SK-N-SH (cell line): Measurements from ENCODE around the gene USP25. TPM values are rescaled to one million over a fixed set of nuclear protein-coding genes. Genes with fewer than 3 reads are reported as not detected.

ENCODE experiments used
- CTCF ChIA-PET: fragments of 300-600, 350-600 bp; formaldehyde crosslinking; extraction: SDS; loops from one replicate; lab custom pipeline; 2021; lab: Yijun Ruan, JAX
- POLR2A ChIA-PET: fragments of 350-600 bp; sonication (Branson Sonifier 250); formaldehyde crosslinking; extraction: SDS; loops from one replicate; lab custom pipeline; 2020; ENCODE audit warnings: antibody characterized with exemption, inconsistent platforms; lab: Yijun Ruan, JAX
- DNase-seq: peaks from one replicate; pipeline ENCODE4 v3.0.0; 2012
- H2AFZ ChIP-seq: fragments of 200-600 bp; sonication (generic); 2 replicates; pipeline ENCODE4 v1.8.1; 2016; ENCODE audit warnings: antibody characterized with exemption, mild to moderate bottlenecking, low read depth
- H3F3A ChIP-seq: fragments of 200-600 bp; sonication (generic); replicated peaks from 2 replicates; pipeline ENCODE3; 2016; ENCODE audit warnings: antibody characterized with exemption, mild to moderate bottlenecking; ENCODE audit not compliant: insufficient read depth
- H3K27ac ChIP-seq, 2 experiments: fragments of 200-500 bp in 1 of 2; fragments of 200-600 bp in 1 of 2; sonication (Bioruptor generic) in 1 of 2; sonication (generic), shearing (Covaris generic) in 1 of 2; 2 replicates each; pipeline versions ENCODE4 v1.5.1 to v1.6.1; 2014 to 2016; ENCODE audit warnings: low read depth in 2 of 2, inconsistent platforms in 1 of 2, low read length in 1 of 2, mild to moderate bottlenecking in 1 of 2, mixed read lengths in 1 of 2
- H3K27me3 ChIP-seq: fragments of 200-600 bp; sonication (generic), shearing (Covaris generic); 2 replicates; pipeline ENCODE4 v1.6.1; 2016; ENCODE audit warnings: mixed run types; ENCODE audit not compliant: insufficient read depth
- H3K36me3 ChIP-seq, 2 experiments: fragments of 200-500 bp in 1 of 2; fragments of 200-600 bp in 1 of 2; sonication (Bioruptor generic) in 1 of 2; sonication (generic) in 1 of 2; replicated peaks in 1 of 2; 2 replicates each; pipeline versions ENCODE3 to v1.5.1; 2014 to 2016; ENCODE audit warnings: low read length in 1 of 2, mild to moderate bottlenecking in 1 of 2; ENCODE audit not compliant: insufficient read depth in 2 of 2, control insufficient read depth in 1 of 2
- H3K4me1 ChIP-seq, 2 experiments: fragments of 200-500 bp in 1 of 2; fragments of 200-600 bp in 1 of 2; sonication (Bioruptor generic) in 1 of 2; sonication (generic), shearing (Covaris generic) in 1 of 2; 2 replicates each; pipeline versions ENCODE4 v1.5.1 to v1.6.1; 2014 to 2016; ENCODE audit warnings: low read depth in 1 of 2, low read length in 1 of 2, mixed run types in 1 of 2; ENCODE audit not compliant: insufficient read depth in 2 of 2, control insufficient read depth in 1 of 2
- H3K4me2 ChIP-seq: fragments of 200-600 bp; sonication (generic), shearing (Covaris generic); 2 replicates; pipeline ENCODE4 v1.6.1; 2017; ENCODE audit warnings: mixed run types
- H3K4me3 ChIP-seq, 2 experiments: fragments of 200-500 bp in 1 of 2; fragments of 200-600 bp in 1 of 2; sonication (Bioruptor generic) in 1 of 2; sonication (generic), shearing (Covaris generic) in 1 of 2; 2 replicates each; pipeline versions ENCODE4 v1.5.1 to v1.8.1; 2014 to 2016; ENCODE audit warnings: low read depth in 2 of 2, inconsistent platforms in 1 of 2, low read length in 1 of 2, mild to moderate bottlenecking in 1 of 2, mixed read lengths in 1 of 2, moderate library complexity in 1 of 2
- H3K79me2 ChIP-seq: fragments of 200-600 bp; sonication (generic); 2 replicates; pipeline ENCODE4 v1.8.1; 2017; ENCODE audit warnings: mild to moderate bottlenecking; ENCODE audit not compliant: insufficient read depth
- H3K9ac ChIP-seq: fragments of 200-600 bp; sonication (generic); 2 replicates; pipeline ENCODE4 v1.6.1; 2017; ENCODE audit warnings: mixed run types
- H3K9me2 ChIP-seq: fragments of 200-600 bp; sonication (generic); 2 replicates; pipeline ENCODE4 v1.6.1; 2017; ENCODE audit warnings: mixed run types
- H3K9me3 ChIP-seq: fragments of 200-600 bp; sonication (generic); 2 replicates; pipeline ENCODE4 v1.6.1; 2017; ENCODE audit warnings: mixed run types, mild to moderate bottlenecking, moderate library complexity
- H4K20me1 ChIP-seq: fragments of 200-600 bp; sonication (generic); 2 replicates; pipeline ENCODE4 v1.6.1; 2017; ENCODE audit warnings: mild to moderate bottlenecking, mixed run types; ENCODE audit not compliant: insufficient read depth
- CTCF ChIP-seq: fragments of 200-600 bp; sonication (generic); IDR thresholded peaks from 2 replicates; pipeline ENCODE4 v1.6.1; 2017; ENCODE audit warnings: antibody characterized with exemption, mild to moderate bottlenecking, moderate library complexity
- EP300 ChIP-seq, 2 experiments: IDR thresholded peaks; 2 replicates each; pipeline versions ENCODE4 v1.4.0 to v1.6.1; 2012; ENCODE audit warnings: borderline replicate concordance in 1 of 2, low read depth in 1 of 2, low read length in 1 of 2
- FOSL2 ChIP-seq: IDR thresholded peaks from 2 replicates; pipeline ENCODE4 v1.4.0; 2012; ENCODE audit warnings: low read depth, mild to moderate bottlenecking, moderate library complexity, borderline replicate concordance
- FOXJ3 ChIP-seq: sonication (generic); formaldehyde crosslinking; IDR thresholded peaks from 2 replicates; pipeline ENCODE4 v1.5.1; 2020; ENCODE audit warnings: mild to moderate bottlenecking, missing genetic modification reagents
- FOXM1 ChIP-seq: IDR thresholded peaks from 2 replicates; pipeline ENCODE4 v1.4.0; 2012; ENCODE audit warnings: low read depth, mild to moderate bottlenecking
- IRF3 ChIP-seq: fragments of 150-350 bp; IDR thresholded peaks from 2 replicates; pipeline ENCODE4 v1.6.1; 2016; ENCODE audit warnings: mild to moderate bottlenecking, low read depth, low read length
- JUND ChIP-seq: IDR thresholded peaks from 2 replicates; pipeline ENCODE4 v1.4.0; 2012
- MAX ChIP-seq: IDR thresholded peaks from 2 replicates; pipeline ENCODE4 v1.4.0; 2012; ENCODE audit warnings: low read depth
- MEF2A ChIP-seq: IDR thresholded peaks from 2 replicates; pipeline ENCODE4 v1.4.0; 2012; ENCODE audit warnings: low read depth, borderline replicate concordance
- MXI1 ChIP-seq: IDR thresholded peaks from 2 replicates; pipeline ENCODE4 v1.6.1; 2012; ENCODE audit warnings: mild to moderate bottlenecking, low read depth, low read length, improper control_type of control experiment
- NFIC ChIP-seq: IDR thresholded peaks from 2 replicates; pipeline ENCODE4 v1.4.0; 2012; ENCODE audit warnings: borderline replicate concordance
- PBX3 ChIP-seq: IDR thresholded peaks from 2 replicates; pipeline ENCODE4; 2012
- POLR2AphosphoS5 ChIP-seq: IDR thresholded peaks from 2 replicates; pipeline ENCODE4 v1.6.1; 2012; ENCODE audit warnings: low read depth, low read length
- RAD21 ChIP-seq: IDR thresholded peaks from 2 replicates; pipeline ENCODE4 v1.6.1; 2012; ENCODE audit warnings: mild to moderate bottlenecking, low read length
- REST ChIP-seq: IDR thresholded peaks from 2 replicates; pipeline ENCODE4 v1.6.1; 2012; ENCODE audit warnings: mild to moderate bottlenecking, low read depth, low read length, moderate library complexity
- SIN3A ChIP-seq: IDR thresholded peaks from 2 replicates; pipeline ENCODE4 v1.6.1; 2012; ENCODE audit warnings: low read depth, mild to moderate bottlenecking, low read length, moderate library complexity, borderline replicate concordance
- SMC3 ChIP-seq: IDR thresholded peaks from 2 replicates; pipeline ENCODE4 v1.6.1; 2012; ENCODE audit warnings: low read depth, low read length, improper control_type of control experiment
- TEAD4 ChIP-seq: IDR thresholded peaks from 2 replicates; pipeline ENCODE4 v1.4.0; 2012; ENCODE audit warnings: mild to moderate bottlenecking, borderline replicate concordance; ENCODE audit not compliant: insufficient read depth
- YY1 ChIP-seq: IDR thresholded peaks from 2 replicates; pipeline ENCODE4 v1.4.0; 2012; ENCODE audit warnings: low read depth, mild to moderate bottlenecking
- ZBTB33 ChIP-seq: IDR thresholded peaks from 2 replicates; pipeline ENCODE4 v1.4.0; 2012; ENCODE audit warnings: low read depth, borderline replicate concordance
- WGBS: methylation state at CpG from one replicate; pipeline ENCODE4 v1.1.6; 2017; ENCODE audit warnings: low lambda C conversion rate; 5-methylcytosine and 5-hydroxymethylcytosine counted together
- polyA plus RNA-seq, 3 experiments: library from polyadenylated mRNA; depleted of rRNA; stranded (reverse); fragments of >200 nt; gene quantifications; 2 replicates each; pipeline ENCODE4 v1.2.3, GENCODE V29; 2012

The USP25 gene
- polyA plus RNA-seq, 1 of the 3 experiments (the other 2 are of a cell fraction) = 4.6 TPM

GRCh38 chr21:15850645-15851044 is 120.9 kb downstream of the USP25 start:
- no peak overlapping the region for H3K4me3 ChIP-seq
- H3K79me2 ChIP-seq = no peaks in the 10 kb centered on the region
- H3K4me1 ChIP-seq = peaks cover 0 to 21% of the 10 kb centered on the region in 2 experiments; a peak in 1 of 4 replicates
- no peak overlapping the region for H3K4me2 ChIP-seq
- ChIA-PET POLR2A (no interaction called here), CTCF (interaction anchor here (1.5 kb wide), 1 partner anchor 12 kb away, joined by 5 read pairs; no protein-coding TSS in a partner anchor)
- H3K9me3 ChIP-seq = no peaks in the 10 kb centered on the region
- no peak overlapping the region for H3K9ac ChIP-seq
- no peak for DNase-seq
- no peaks in the 10 kb centered on the region for H3K27me3 ChIP-seq
- no peaks in the 10 kb centered on the region for H3K9me2 ChIP-seq
- H3K36me3 ChIP-seq = peaks cover under 1 to 6% of the 10 kb centered on the region in 2 experiments
- no peaks in the 10 kb centered on the region for H3F3A ChIP-seq
- TF ChIP-seq MEF2A (no peak), IRF3 (no peak), TEAD4 (no peak), REST (no peak), PBX3 (no peak), SIN3A (no peak), MXI1 (no peak), MAX (no peak), EP300 (IDR thresholded peaks at IDR 0.05; ENCODE audit: borderline replicate concordance in 1 of 2, low read depth in 1 of 2, low read length in 1 of 2) (0 out of 4 replicates have a peak, but pooled peaks of 1 of the 2 experiments have one; percentile 13), NFIC (no peak), CTCF (no peak), FOXM1 (no peak), FOSL2 (peak; percentile 25; the same call in 1 of the 2 replicates), SMC3 (no peak), YY1 (no peak), FOXJ3 (no peak), RAD21 (no peak), JUND (peak; percentile 26; the same call in 1 of the 2 replicates), POLR2AphosphoS5 (no peak), ZBTB33 (no peak)
- H2AFZ ChIP-seq = no peak overlapping the region
- WGBS = 29% methylated on average over 1 of the region's 1 CpG
- peak overlapping the region in 1 of 2 experiments; percentile 16; a peak in 2 of 4 replicates for H3K27ac ChIP-seq
- no peaks in the 10 kb centered on the region for H4K20me1 ChIP-seq
